ENCODE results near the gene TRPM4. TPM values are rescaled to one million over a fixed set of nuclear protein-coding genes. Genes with fewer than 3 reads are reported as not detected.

Gene TRPM4
- total RNA-seq, 3 donors from 2014 or later (not counting 1 experiment from before 2014, with no cell fraction given): 0.20 TPM; not detected in 2

DNA sequence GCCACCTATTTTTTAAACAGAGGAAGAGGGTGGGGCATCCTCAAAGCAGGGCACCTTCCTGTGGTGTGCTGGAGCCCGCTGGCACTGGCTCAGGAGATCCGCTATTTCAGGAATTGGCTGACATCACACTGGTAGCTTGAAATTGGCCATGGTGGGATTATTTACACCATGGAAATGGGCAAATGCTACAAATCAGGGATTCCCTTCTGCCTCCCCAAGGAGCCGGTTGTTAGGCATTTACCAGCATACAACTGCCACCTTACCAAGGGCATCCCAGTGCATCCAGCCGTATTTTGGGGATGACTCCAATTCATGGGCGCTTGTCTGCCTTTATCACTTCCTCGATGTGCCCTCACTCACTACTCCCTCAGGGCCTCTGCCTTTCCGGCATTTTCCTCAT, 16.6 kb upstream of the TRPM4 start:
- no peak for ATAC-seq
- Histone ChIP-seq H3K36me3 (ENCODE audit: control insufficient read depth, insufficient read depth, low read length) (no peaks in the 10 kb centered on the region), H3K27ac (ENCODE audit: low read length) (no peak overlapping the region), H3K27me3 (ENCODE audit: control insufficient read depth, insufficient read depth, low read length) (peaks cover 3% of the 10 kb centered on the region), H3K9me3 (ENCODE audit: control insufficient read depth, insufficient read depth, low read length) (no peaks in the 10 kb centered on the region), H3K4me3 (ENCODE audit: low read length) (no peak overlapping the region), H3K4me1 (ENCODE audit: control insufficient read depth, insufficient read depth, low read length) (peaks cover 15% of the 10 kb centered on the region)
- DNase-seq: no peak
- H3K36me3 Mint-ChIP-seq: no peaks in the 10 kb centered on the region
- H3K4me3 Mint-ChIP-seq: no peak overlapping the region
- H3K27ac Mint-ChIP-seq: no peak overlapping the region
- WGBS (ENCODE audit: insufficient coverage): 77% methylated on average over 7 of the region's 7 CpGs
- intact Hi-C loops (cut with micrococcal nuclease): loop anchor here (10.0 kb wide), 1 partner anchor 146 kb away; the partner anchor contains the start of genes GYS1 and RUVBL2
- H3K4me1 Mint-ChIP-seq: peaks cover 16 to 19% of the 10 kb centered on the region in 2 donors
- peaks cover 8 to 26% of the 10 kb centered on the region in 2 donors for H3K27me3 Mint-ChIP-seq (ENCODE audit: low read depth in 2 of 2)
- no peaks in the 10 kb centered on the region for H3K9me3 Mint-ChIP-seq
- TF ChIP-seq, protein P1, sequence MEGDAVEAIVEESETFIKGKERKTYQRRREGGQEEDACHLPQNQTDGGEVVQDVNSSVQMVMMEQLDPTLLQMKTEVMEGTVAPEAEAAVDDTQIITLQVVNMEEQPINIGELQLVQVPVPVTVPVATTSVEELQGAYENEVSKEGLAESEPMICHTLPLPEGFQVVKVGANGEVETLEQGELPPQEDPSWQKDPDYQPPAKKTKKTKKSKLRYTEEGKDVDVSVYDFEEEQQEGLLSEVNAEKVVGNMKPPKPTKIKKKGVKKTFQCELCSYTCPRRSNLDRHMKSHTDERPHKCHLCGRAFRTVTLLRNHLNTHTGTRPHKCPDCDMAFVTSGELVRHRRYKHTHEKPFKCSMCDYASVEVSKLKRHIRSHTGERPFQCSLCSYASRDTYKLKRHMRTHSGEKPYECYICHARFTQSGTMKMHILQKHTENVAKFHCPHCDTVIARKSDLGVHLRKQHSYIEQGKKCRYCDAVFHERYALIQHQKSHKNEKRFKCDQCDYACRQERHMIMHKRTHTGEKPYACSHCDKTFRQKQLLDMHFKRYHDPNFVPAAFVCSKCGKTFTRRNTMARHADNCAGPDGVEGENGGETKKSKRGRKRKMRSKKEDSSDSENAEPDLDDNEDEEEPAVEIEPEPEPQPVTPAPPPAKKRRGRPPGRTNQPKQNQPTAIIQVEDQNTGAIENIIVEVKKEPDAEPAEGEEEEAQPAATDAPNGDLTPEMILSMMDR (IDR thresholded peaks at IDR 0.05): no peak

DNA sequence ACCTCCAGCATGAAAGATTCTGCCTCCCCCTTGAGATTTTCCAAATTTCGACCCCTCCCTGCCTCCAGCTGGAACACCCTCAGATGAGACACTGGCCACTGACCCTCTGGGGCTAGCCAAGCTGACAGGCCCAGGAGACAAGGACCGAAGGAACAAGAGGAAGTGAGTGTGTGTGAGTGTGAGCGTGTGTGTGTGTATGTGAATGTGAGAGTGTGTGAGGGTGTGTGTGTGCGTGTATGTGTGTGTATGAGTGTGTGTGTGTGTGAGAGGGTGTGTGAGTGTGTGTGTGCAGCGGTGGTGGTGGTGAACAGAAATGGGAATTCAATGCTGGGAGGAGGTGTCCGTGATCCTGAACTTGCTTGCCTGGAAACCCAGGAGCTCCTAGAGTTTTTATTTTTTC, 16.2 kb upstream of the TRPM4 start:
- intact Hi-C loops (cut with micrococcal nuclease): loop anchor here (10.0 kb wide), 1 partner anchor 147 kb away; the partner anchor contains the start of genes GYS1 and RUVBL2
- peaks cover 3% of the 10 kb centered on the region for H3K27me3 ChIP-seq (ENCODE audit: control insufficient read depth, insufficient read depth, low read length)
- no peak overlapping the region for H3K4me3 ChIP-seq (ENCODE audit: low read length)
- no peaks in the 10 kb centered on the region for H3K9me3 Mint-ChIP-seq
- DNase-seq: no peak
- peaks cover 8 to 28% of the 10 kb centered on the region in 2 donors for H3K27me3 Mint-ChIP-seq (ENCODE audit: low read depth in 2 of 2)
- H3K27ac ChIP-seq (ENCODE audit: low read length): no peak overlapping the region
- no peak for ATAC-seq
- H3K27ac Mint-ChIP-seq: no peak overlapping the region
- no peaks in the 10 kb centered on the region for H3K36me3 Mint-ChIP-seq
- H3K4me1 Mint-ChIP-seq: peaks cover 16 to 23% of the 10 kb centered on the region in 2 donors
- H3K4me3 Mint-ChIP-seq: no peak overlapping the region
- TF ChIP-seq, protein P1 (IDR thresholded peaks at IDR 0.05): no peak
- H3K9me3 ChIP-seq (ENCODE audit: control insufficient read depth, insufficient read depth, low read length): no peaks in the 10 kb centered on the region
- no peaks in the 10 kb centered on the region for H3K36me3 ChIP-seq (ENCODE audit: control insufficient read depth, insufficient read depth, low read length)
- 69% methylated on average over 6 of the region's 6 CpGs for WGBS (ENCODE audit: insufficient coverage)
- H3K4me1 ChIP-seq (ENCODE audit: control insufficient read depth, insufficient read depth, low read length): peaks cover 19% of the 10 kb centered on the region

DNA sequence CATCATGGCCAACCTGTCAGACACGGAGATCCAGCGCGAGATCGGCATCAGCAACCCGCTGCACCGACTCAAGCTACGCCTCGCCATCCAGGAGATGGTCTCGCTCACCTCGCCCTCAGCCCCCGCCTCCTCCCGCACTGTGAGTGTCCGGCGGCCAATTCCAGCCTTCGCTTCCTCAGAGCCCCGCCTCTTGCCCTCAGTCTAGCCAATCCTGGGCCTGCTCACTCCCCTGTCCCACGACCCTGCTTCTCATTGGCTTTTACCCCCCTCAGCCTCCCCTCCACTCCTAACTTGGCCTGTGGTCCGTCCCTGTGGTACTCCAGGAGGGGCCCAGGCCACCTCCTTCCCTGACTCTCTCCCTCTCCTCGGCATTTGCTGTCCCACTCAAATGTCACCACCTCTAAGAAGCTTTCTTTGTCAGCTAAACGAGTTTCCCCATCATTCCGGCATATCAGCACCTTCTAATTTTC, 14.7 kb upstream of the TRPM4 start:
- peaks cover 10 to 30% of the 10 kb centered on the region in 2 donors for H3K27me3 Mint-ChIP-seq (ENCODE audit: low read depth in 2 of 2)
- H3K27me3 ChIP-seq (ENCODE audit: control insufficient read depth, insufficient read depth, low read length): peaks cover 3% of the 10 kb centered on the region
- H3K4me3 ChIP-seq (ENCODE audit: low read length): peak overlapping the region; percentile 18
- H3K4me3 Mint-ChIP-seq: peak overlapping the region; percentile 73
- no peaks in the 10 kb centered on the region for H3K36me3 ChIP-seq (ENCODE audit: control insufficient read depth, insufficient read depth, low read length)
- ATAC-seq (peak; percentile 90 to 95 (median 92)), DNase-seq (peak; percentile 65)
- intact Hi-C loops (cut with micrococcal nuclease): loop anchor here (2.0 to 10.0 kb wide), 2 partner anchors 14 to 148 kb away; partner anchors contain the start of genes GYS1 and RUVBL2
- H3K27ac Mint-ChIP-seq: peak overlapping the region in 1 of 2 donors; percentile 80
- 4% methylated on average over 21 of the region's 21 CpGs for WGBS (ENCODE audit: insufficient coverage)
- H3K4me1 ChIP-seq (ENCODE audit: control insufficient read depth, insufficient read depth, low read length): peaks cover 19% of the 10 kb centered on the region
- H3K4me1 Mint-ChIP-seq: peaks cover 16 to 23% of the 10 kb centered on the region in 2 donors
- H3K36me3 Mint-ChIP-seq: no peaks in the 10 kb centered on the region
- no peak overlapping the region for H3K27ac ChIP-seq (ENCODE audit: low read length)
- H3K9me3 Mint-ChIP-seq: no peaks in the 10 kb centered on the region
- H3K9me3 ChIP-seq (ENCODE audit: control insufficient read depth, insufficient read depth, low read length): no peaks in the 10 kb centered on the region
- TF ChIP-seq, protein P1 (IDR thresholded peaks at IDR 0.05): no peak

Measured in natural killer cell (primary cell).